ACC112 (cell line): ENCODE measurements around the gene DHX16.
"Not testable (repeated sequence)": the region's sequence is repeated elsewhere in the genome, so short reads cannot be mapped to it uniquely, and the experiment has no call there.

Source experiments
- H2AFZ ChIP-seq: fragments of 200-600 bp; sonication (generic); one replicate; pipeline ENCODE4 v1.6.0; 2017; ENCODE audit warnings: antibody characterized with exemption, low read length; ENCODE audit not compliant: unreplicated experiment
- H3K27ac ChIP-seq: fragments of 200-600 bp; sonication (generic); 2 replicates; pipeline ENCODE4 v1.5.1; 2014; ENCODE audit warnings: low read depth, mild to moderate bottlenecking, antibody characterized with exemption, low read length, moderate library complexity
- H3K27me3 ChIP-seq: fragments of 200-600 bp; sonication (generic); 2 replicates; pipeline ENCODE4 v1.6.1; 2014; ENCODE audit warnings: mild to moderate bottlenecking, antibody characterized with exemption, low read length, moderate library complexity, mixed read lengths; ENCODE audit not compliant: insufficient read depth
- H3K36me3 ChIP-seq: fragments of 200-600 bp; sonication (generic); 2 replicates; pipeline ENCODE4 v1.6.1; 2016; ENCODE audit warnings: mild to moderate bottlenecking, antibody characterized with exemption, low read length, moderate library complexity, mixed read lengths; ENCODE audit not compliant: insufficient read depth
- H3K4me1 ChIP-seq: fragments of 200-600 bp; sonication (generic); one replicate; pipeline ENCODE4 v1.6.1; 2016; ENCODE audit warnings: low read length, mixed read lengths; ENCODE audit not compliant: insufficient read depth, unreplicated experiment, control insufficient read depth
- H3K4me3 ChIP-seq: fragments of 200-600 bp; sonication (generic); 2 replicates; pipeline ENCODE4 v1.5.1; 2014; ENCODE audit warnings: mild to moderate bottlenecking, low read depth, low read length
- H3K79me2 ChIP-seq: fragments of 200-600 bp; sonication (generic); one replicate; pipeline ENCODE4 v1.6.0; 2016; ENCODE audit warnings: low read length; ENCODE audit not compliant: control insufficient read depth, unreplicated experiment, insufficient read depth

The DHX16 gene

GRCh38 chr6:30672445-30673253, at the start of gene DHX16:
DHX16 (minus strand) TSS chr6:30673006; CDS start chr6:30672841, 165 bp downstream.
- H3K79me2 ChIP-seq = peaks cover 21% of the 10 kb centered on the region
- H3K4me1 ChIP-seq = peaks cover 10% of the 10 kb centered on the region
- peak within 1 kb of the TSS; percentile 94 for H3K4me3 ChIP-seq
- H3K27ac ChIP-seq = peak within 1 kb of the TSS; percentile 28; the same call in 1 of the 2 replicates
- no peaks in the 10 kb centered on the region for H3K27me3 ChIP-seq
- H3K36me3 ChIP-seq = peaks cover 21% of the 10 kb centered on the region; the same call in 1 of the 2 replicates
- H2AFZ ChIP-seq = peak within 1 kb of the TSS; percentile 68

- peaks cover 31% of the 10 kb centered on the region for H3K36me3 ChIP-seq
- not testable (repeated sequence) for H2AFZ ChIP-seq
Measured at GRCh38 chr6:30722025-30722279, 49.1 kb upstream of the DHX16 start.

GRCh38 chr6:30721198-30722024, 48.6 kb upstream of the DHX16 start:
- H3K36me3 ChIP-seq = peaks cover 31% of the 10 kb centered on the region
- peaks cover 66% of the 10 kb centered on the region for H3K79me2 ChIP-seq
- no peak overlapping the region for H2AFZ ChIP-seq
- H3K27me3 ChIP-seq = no peaks in the 10 kb centered on the region
- peak overlapping the region; percentile 80 for H3K4me3 ChIP-seq
- H3K27ac ChIP-seq = peak overlapping the region; percentile 97
- peaks cover 40% of the 10 kb centered on the region for H3K4me1 ChIP-seq

More at GRCh38 chr6:30722025-30722279, 49.1 kb upstream of the DHX16 start:
- H3K27me3 ChIP-seq = not testable (repeated sequence)
- peaks cover 60% of the 10 kb centered on the region for H3K79me2 ChIP-seq
- H3K4me3 ChIP-seq = peak overlapping the region; percentile 80
- peaks cover 38% of the 10 kb centered on the region for H3K4me1 ChIP-seq
- H3K27ac ChIP-seq = peak overlapping the region; percentile 97

GRCh38 chr6:30720738-30721197, 48.0 kb upstream of the DHX16 start:
- Histone ChIP-seq H3K36me3 (peaks cover 29% of the 10 kb centered on the region), H3K4me1 (peaks cover 43% of the 10 kb centered on the region), H3K4me3 (peak overlapping the region; percentile 80), H2AFZ (no peak overlapping the region), H3K27ac (peak overlapping the region; percentile 97), H3K27me3 (no peaks in the 10 kb centered on the region), H3K79me2 (peaks cover 72% of the 10 kb centered on the region)

GRCh38 chr6:30719791-30720737, 47.3 kb upstream of the DHX16 start, which contains the start of gene TUBB:
TUBB (plus strand) TSS chr6:30720352; CDS start chr6:30720507, 155 bp downstream.
- Histone ChIP-seq H2AFZ (peak within 1 kb of the TSS; percentile 57), H3K4me1 (peaks cover 39% of the 10 kb centered on the region), H3K4me3 (peak within 1 kb of the TSS; percentile 80), H3K27ac (peak within 1 kb of the TSS; percentile 97), H3K36me3 (peaks cover 25% of the 10 kb centered on the region; the same call in 1 of the 2 replicates), H3K27me3 (no peaks in the 10 kb centered on the region), H3K79me2 (peaks cover 77% of the 10 kb centered on the region)

GRCh38 chr6:30719356-30719755, 46.5 kb upstream of the DHX16 start:
- peaks cover 32% of the 10 kb centered on the region for H3K4me1 ChIP-seq
- peak overlapping the region; percentile 57 for H2AFZ ChIP-seq
- peaks cover 74% of the 10 kb centered on the region for H3K79me2 ChIP-seq
- peak overlapping the region; percentile 73 for H3K27ac ChIP-seq
- H3K4me3 ChIP-seq = peak overlapping the region; percentile 80
- no peaks in the 10 kb centered on the region for H3K27me3 ChIP-seq
- peaks cover 26% of the 10 kb centered on the region; the same call in 1 of the 2 replicates for H3K36me3 ChIP-seq

- Histone ChIP-seq H2AFZ (peak overlapping the region; percentile 47), H3K4me1 (peaks cover 21% of the 10 kb centered on the region), H3K36me3 (peaks cover 34% of the 10 kb centered on the region; the same call in 1 of the 2 replicates), H3K27ac (peak overlapping the region; percentile 92), H3K79me2 (peaks cover 62% of the 10 kb centered on the region), H3K4me3 (peak overlapping the region; percentile 73)
- not testable (repeated sequence) for H3K27me3 ChIP-seq
Measured at GRCh38 chr6:30717845-30718720, 45.3 kb upstream of the DHX16 start.

- no peaks in the 10 kb centered on the region for H3K27me3 ChIP-seq
- peak within 1 kb of the TSS; percentile 47 for H2AFZ ChIP-seq
- peak within 1 kb of the TSS; percentile 92 for H3K27ac ChIP-seq
- H3K4me1 ChIP-seq = peaks cover 17% of the 10 kb centered on the region
- H3K4me3 ChIP-seq = peak within 1 kb of the TSS; percentile 78
- H3K36me3 ChIP-seq = peaks cover 36% of the 10 kb centered on the region; the same call in 1 of the 2 replicates
- H3K79me2 ChIP-seq = peaks cover 54% of the 10 kb centered on the region
Measured at GRCh38 chr6:30717129-30717844, 44.5 kb upstream of the DHX16 start, which contains the start of gene MDC1. MDC1 (minus strand) TSS chr6:30717281; CDS start chr6:30715175, 2,106 bp downstream.

- Histone ChIP-seq H3K4me1 (peaks cover 17% of the 10 kb centered on the region), H2AFZ (peak overlapping the region; percentile 41), H3K36me3 (peaks cover 36% of the 10 kb centered on the region; the same call in 1 of the 2 replicates), H3K27me3 (no peaks in the 10 kb centered on the region), H3K4me3 (peak overlapping the region; percentile 78), H3K79me2 (peaks cover 50% of the 10 kb centered on the region), H3K27ac (peak overlapping the region; percentile 79)
Measured at GRCh38 chr6:30716879-30717128, 44.0 kb upstream of the DHX16 start.
